A549 (cell line): ENCODE results near the gene METTL6.

Source experiments
- CEBPB ChIP-seq, 2 experiments: fragments of >200 bp in 1 of 2; sonication (Bioruptor Twin) in 1 of 2; formaldehyde crosslinking in 1 of 2; IDR thresholded peaks; 2 replicates each; pipeline ENCODE4 v1.6.1; 2012 to 2016
- CHD2 ChIP-seq: fragments of 150-350 bp; IDR thresholded peaks from 2 replicates; pipeline ENCODE4 v1.6.1; 2014; ENCODE audit warnings: low read length; ENCODE audit not compliant: partially characterized antibody
- JUN ChIP-seq, 2 experiments: fragments of >200 bp; sonication (Bioruptor Twin); formaldehyde crosslinking; IDR thresholded peaks; 2 replicates in 1 of 2; 3 replicates in 1 of 2; pipeline ENCODE4 v1.6.1; 2016 to 2017
- KDM1A ChIP-seq: fragments of 200-600 bp; sonication (generic); IDR thresholded peaks from 2 replicates; pipeline ENCODE4 v1.6.1; 2016; ENCODE audit warnings: low read depth, mild to moderate bottlenecking
- NFE2L2 ChIP-seq: fragments of 150-350 bp; conservative IDR thresholded peaks from 2 replicates; pipeline ENCODE4 v1.6.1; 2014; ENCODE audit warnings: low read length
- POLR2A ChIP-seq: IDR thresholded peaks from 2 replicates; pipeline ENCODE4 v1.6.1; 2012; ENCODE audit warnings: mild to moderate bottlenecking, low read length
- TP53 ChIP-seq: fragments of 250-450 bp; sonication (Bioruptor Pico); IDR thresholded peaks from 2 replicates; pipeline ENCODE4 v1.5.0; 2021; ENCODE audit warnings: mild to moderate bottlenecking, moderate library complexity
- ZNF302 ChIP-seq: fragments of 250-450 bp; sonication (Bioruptor Pico); IDR thresholded peaks from 2 replicates; pipeline ENCODE4 v1.9.0; 2021; ENCODE audit warnings: inconsistent platforms, mild to moderate bottlenecking, moderate library complexity
- TF ChIP-seq, protein P1 (sequence below): fragments of >200 bp; sonication (Bioruptor Twin); formaldehyde crosslinking; IDR thresholded peaks from 3 replicates; pipeline ENCODE4 v1.5.1; 2016

DNA sequence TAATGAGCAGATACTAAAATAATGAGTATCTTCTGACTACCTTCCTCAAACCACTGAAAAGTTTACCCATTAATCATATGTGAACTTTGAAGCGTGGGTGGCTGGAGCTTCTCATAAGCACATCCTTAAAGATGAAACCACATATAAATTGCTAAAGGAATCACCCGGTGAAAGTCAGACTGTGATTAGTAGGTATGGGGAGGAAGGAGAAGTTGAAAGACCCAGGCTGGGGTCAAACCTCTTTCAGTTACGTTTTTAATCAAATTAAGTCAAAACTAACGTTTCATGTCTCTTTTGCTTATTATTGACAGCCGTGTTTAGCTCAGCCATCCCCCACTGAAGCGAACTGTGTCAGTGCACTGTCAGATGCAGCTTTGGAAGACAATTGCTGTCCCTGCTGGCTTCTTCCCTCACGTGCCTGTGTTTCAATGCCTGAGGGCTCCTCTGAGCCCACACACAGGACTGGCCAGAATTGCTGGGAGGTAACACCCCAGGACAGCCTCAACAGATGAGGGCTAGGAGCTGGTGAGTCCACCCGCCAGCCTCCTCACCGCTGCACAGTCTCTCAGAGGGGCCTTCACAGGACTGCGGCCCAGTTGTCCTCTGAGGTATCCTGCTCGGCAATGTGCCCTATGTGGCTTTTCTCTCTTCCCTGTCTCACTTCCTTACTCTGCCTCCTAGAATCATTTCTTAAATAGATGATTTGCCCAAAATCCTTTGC is 65.7 kb downstream of the METTL6 start:
- TF ChIP-seq, protein P1, sequence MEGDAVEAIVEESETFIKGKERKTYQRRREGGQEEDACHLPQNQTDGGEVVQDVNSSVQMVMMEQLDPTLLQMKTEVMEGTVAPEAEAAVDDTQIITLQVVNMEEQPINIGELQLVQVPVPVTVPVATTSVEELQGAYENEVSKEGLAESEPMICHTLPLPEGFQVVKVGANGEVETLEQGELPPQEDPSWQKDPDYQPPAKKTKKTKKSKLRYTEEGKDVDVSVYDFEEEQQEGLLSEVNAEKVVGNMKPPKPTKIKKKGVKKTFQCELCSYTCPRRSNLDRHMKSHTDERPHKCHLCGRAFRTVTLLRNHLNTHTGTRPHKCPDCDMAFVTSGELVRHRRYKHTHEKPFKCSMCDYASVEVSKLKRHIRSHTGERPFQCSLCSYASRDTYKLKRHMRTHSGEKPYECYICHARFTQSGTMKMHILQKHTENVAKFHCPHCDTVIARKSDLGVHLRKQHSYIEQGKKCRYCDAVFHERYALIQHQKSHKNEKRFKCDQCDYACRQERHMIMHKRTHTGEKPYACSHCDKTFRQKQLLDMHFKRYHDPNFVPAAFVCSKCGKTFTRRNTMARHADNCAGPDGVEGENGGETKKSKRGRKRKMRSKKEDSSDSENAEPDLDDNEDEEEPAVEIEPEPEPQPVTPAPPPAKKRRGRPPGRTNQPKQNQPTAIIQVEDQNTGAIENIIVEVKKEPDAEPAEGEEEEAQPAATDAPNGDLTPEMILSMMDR: no peak
- TF ChIP-seq CHD2 (no peak), NFE2L2 (no peak), TP53 (CRISPR knock-in tag) (no peak), JUN (IDR thresholded peaks at IDR 0.05) (no peak), ZNF302 (CRISPR knock-in tag) (no peak), KDM1A (no peak), POLR2A (no peak), CEBPB (IDR thresholded peaks at IDR 0.05) (no peak)
